C4-2B (cell line): ENCODE measurements around the gene MRPL50.
A peak's percentile ranks its signal among the peaks of the same experiment; 100 is the strongest.

Experiments
- H3K27ac ChIP-seq: fragments of 450-650 bp; 2 replicates; pipeline ENCODE4 v1.5.1; 2017
- ZFX ChIP-seq: fragments of 450-650 bp; IDR thresholded peaks from 2 replicates; pipeline ENCODE4 v1.6.1; 2017
- TF ChIP-seq, protein P1 (sequence below): fragments of 450-650 bp; conservative IDR thresholded peaks from 2 replicates; pipeline ENCODE4 v1.5.1; 2017; ENCODE audit warnings: mild to moderate bottlenecking

Gene MRPL50

DNA sequence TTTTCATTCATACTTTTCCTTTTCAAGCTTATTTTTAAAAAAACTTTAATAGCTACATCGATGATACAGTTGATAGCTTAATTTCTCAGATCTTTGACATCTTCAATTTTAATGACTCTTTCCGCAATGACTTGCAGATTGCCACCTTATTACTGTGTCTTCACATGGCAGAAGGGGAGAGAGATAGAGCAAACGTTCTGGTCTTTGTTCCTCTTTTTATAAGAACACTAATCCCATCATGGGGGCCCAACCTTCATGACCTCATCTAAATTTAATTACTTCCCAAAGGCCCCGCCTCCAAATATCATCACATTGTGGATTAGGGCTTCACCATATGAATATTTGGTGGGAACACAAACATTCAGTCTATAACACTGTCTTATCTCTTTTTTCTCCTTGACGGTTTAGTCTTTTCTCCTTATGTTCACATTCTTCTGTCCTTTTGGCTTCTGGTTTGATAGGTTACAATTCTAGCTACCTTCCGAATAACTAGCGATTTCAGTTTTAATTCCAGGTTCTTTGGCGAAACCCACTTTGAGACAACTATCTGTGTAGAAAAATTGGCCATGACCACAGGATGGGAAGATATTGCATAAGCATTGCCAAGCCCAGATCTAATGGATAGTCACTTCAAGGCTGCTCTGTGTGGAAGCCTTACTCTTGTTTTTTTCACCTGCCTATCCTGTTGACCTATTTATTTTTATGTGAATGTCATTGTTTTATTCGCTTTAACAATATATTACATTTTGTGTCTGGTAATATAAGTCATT lies 5.3 kb upstream of the MRPL50 start:
- TF ChIP-seq ZFX: no peak
- TF ChIP-seq, protein P1, sequence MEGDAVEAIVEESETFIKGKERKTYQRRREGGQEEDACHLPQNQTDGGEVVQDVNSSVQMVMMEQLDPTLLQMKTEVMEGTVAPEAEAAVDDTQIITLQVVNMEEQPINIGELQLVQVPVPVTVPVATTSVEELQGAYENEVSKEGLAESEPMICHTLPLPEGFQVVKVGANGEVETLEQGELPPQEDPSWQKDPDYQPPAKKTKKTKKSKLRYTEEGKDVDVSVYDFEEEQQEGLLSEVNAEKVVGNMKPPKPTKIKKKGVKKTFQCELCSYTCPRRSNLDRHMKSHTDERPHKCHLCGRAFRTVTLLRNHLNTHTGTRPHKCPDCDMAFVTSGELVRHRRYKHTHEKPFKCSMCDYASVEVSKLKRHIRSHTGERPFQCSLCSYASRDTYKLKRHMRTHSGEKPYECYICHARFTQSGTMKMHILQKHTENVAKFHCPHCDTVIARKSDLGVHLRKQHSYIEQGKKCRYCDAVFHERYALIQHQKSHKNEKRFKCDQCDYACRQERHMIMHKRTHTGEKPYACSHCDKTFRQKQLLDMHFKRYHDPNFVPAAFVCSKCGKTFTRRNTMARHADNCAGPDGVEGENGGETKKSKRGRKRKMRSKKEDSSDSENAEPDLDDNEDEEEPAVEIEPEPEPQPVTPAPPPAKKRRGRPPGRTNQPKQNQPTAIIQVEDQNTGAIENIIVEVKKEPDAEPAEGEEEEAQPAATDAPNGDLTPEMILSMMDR: no peak
- H3K27ac ChIP-seq: no peak overlapping the region

DNA sequence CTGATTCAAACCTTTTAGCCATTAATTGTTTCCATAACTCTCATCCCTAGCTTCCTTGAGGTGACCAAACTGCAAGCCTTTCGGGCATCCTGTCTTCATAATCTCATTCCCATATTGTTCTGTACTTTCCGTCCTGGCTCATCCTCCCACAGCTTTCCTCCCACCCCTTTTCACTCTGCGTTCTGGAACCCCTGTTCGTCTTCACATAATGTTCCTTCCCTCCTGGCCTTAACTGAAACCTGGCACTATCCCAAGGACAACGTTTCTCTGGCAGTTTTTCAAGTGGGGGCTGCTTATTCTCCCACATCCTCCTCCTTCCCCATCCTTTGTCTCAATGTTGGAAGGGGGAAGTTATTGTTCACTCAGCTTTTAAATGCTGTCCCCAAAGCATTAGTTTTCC lies 1.7 kb upstream of the MRPL50 start:
- H3K27ac ChIP-seq: no peak overlapping the region
- TF ChIP-seq ZFX: no peak
- TF ChIP-seq, protein P1: no peak

DNA sequence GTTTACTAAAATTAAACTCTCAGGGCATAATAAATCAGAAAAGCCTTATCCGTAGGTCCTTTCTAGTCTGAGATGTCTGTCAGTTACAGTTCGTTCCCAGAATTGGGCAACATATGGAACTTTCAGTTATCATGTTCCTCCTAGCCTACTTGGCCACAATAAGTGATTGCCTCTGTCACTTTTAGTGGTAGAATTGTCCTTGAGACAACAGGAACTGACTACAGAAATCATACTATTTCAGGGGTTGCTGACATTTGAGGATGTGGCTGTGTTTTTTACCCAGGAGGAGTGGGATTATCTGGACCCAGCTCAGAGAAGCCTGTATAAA lies 1.2 kb upstream of the MRPL50 start:
- peak overlapping the region; percentile 84 for H3K27ac ChIP-seq
- TF ChIP-seq ZFX: no peak
- TF ChIP-seq, protein P1: no peak

DNA sequence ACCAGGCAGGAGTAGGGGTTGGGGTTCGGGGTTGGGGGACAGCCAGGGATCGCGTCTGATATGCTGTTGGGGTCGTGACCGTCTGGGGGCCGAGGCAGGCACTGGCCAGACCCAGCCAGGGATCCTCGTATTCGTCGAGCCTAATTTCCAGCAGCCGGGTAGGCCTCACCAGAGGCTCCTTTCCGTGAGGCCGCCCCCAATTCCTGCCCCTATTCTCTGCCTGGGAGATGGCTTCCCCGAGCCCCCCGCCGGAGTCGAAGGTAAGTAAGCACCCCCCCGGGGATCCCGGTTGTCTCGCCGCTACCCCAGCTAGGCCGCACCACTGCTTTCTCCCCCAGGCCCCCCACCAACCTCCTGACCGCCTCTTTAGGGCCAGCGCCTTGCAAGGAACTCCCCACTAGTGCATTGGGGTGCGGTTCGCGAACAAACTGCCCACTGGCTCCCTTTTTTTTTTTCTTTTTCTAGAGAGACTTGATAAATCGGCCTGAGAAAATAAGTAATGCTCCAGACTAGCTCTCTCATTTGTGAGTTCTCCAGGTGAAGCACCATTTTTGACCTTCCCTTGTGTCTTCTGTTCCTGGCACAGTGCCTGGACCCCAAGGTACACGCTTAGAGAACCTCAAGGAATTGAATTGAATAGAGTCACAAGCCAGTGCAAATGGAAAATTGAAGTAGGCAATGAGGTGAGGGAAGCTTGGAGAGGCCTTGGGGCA lies 668 bp upstream of the MRPL50 start:
- TF ChIP-seq, protein P1: no peak
- peak; percentile 86 for TF ChIP-seq ZFX
- peak overlapping the region; percentile 84 for H3K27ac ChIP-seq

DNA sequence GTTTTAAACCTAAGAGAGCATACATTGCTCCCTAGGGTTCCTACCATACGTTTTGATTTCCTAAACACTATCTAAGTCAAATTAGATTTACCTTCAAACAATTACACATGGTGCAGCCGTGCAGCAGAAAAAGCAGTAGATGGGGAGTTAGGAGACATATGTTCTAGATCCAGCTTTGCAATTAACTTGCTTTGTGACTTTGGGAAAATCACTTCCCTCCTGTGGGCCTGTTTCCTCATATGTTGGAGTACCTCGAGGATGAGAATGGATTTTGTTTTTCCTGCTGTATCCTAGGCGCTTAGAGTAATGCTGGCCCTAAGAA lies 711 bp downstream of the MRPL50 start:
- H3K27ac ChIP-seq: peak overlapping the region; percentile 84
- no peak; the same call in 1 of the 2 replicates for TF ChIP-seq ZFX
- TF ChIP-seq, protein P1: no peak

DNA sequence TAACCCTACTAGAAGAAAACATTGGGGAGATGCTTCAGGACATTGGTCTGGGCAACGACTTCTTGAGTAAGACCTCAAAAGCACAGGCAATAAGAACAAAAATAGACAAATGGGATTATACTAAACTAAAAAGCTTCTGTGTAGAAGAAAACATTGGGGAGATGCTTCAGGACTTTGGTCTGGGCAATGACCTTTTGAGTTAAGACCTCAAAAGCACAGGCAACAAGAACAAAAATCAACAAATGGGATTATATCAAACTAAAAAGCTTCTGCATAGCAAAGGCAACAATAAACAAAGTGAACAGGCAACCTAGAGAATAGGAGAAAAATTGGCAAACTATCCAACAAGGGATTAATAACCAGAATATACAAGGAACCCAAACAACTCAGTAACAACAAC lies 3.7 kb downstream of the MRPL50 start:
- no peak overlapping the region for H3K27ac ChIP-seq
- TF ChIP-seq ZFX: no peak
- TF ChIP-seq, protein P1: no peak

DNA sequence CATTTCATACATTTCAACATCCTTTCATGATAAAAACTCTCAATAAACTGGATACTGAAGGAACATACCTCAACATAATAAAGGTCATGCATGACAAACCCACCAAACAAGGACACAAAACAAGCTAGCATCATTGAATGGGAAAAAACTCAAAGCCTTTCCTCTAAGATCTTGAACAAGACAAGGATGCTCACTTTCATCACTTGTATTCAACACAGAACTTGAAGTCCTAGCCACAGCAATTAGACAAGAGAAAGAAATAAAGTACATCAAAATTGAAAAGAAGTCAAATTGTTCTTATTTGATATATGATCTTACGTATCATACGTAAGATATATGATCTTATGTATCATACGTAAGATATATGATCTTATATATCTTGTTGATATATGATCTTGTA lies 5.3 kb downstream of the MRPL50 start:
- no peak overlapping the region for H3K27ac ChIP-seq
- TF ChIP-seq ZFX: no peak
- TF ChIP-seq, protein P1: no peak
